ENCODE results near the gene ESPN. TPM values are rescaled to one million over a fixed set of nuclear protein-coding genes. Genes with fewer than 3 reads are reported as not detected.
"Not testable (repeated sequence)": the region's sequence is repeated elsewhere in the genome, so short reads cannot be mapped to it uniquely, and the experiment has no call there.

ESPN gene
- total RNA-seq, 1 donor from 2014 or later, result 1.7 TPM

DNA sequence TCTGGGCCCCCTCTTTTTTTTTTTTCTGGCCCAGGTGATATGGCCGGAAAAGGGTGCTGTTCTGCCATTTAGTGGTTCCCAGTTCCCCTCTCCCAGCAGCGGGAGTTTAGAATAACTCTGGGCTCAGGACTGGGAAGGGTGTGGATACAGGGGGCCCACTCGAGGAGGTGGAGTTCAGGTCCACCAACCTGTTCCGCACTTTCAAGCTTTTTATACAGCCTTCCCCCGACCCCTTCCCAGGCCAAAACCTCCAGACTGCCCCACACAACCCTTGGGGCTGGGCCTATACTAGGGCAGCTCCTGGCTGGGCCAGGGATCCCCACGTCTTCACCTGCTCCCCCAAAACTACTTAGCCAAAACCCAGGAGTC is 66.5 kb downstream of the ESPN start:
- Mint-ChIP-seq H3K36me3 (ENCODE audit: low read depth) (no peaks in the 10 kb centered on the region), H3K9me3 (no peaks in the 10 kb centered on the region), H3K27ac (ENCODE audit: unreplicated experiment) (no peak overlapping the region), H3K27me3 (ENCODE audit: low read depth) (no peaks in the 10 kb centered on the region), H3K4me3 (peak overlapping the region; percentile 88), H3K4me1 (peaks cover 16% of the 10 kb centered on the region)
- DNase-seq (ENCODE audit: low read depth, low spot score), result no peak
- TF ChIP-seq, protein P1, sequence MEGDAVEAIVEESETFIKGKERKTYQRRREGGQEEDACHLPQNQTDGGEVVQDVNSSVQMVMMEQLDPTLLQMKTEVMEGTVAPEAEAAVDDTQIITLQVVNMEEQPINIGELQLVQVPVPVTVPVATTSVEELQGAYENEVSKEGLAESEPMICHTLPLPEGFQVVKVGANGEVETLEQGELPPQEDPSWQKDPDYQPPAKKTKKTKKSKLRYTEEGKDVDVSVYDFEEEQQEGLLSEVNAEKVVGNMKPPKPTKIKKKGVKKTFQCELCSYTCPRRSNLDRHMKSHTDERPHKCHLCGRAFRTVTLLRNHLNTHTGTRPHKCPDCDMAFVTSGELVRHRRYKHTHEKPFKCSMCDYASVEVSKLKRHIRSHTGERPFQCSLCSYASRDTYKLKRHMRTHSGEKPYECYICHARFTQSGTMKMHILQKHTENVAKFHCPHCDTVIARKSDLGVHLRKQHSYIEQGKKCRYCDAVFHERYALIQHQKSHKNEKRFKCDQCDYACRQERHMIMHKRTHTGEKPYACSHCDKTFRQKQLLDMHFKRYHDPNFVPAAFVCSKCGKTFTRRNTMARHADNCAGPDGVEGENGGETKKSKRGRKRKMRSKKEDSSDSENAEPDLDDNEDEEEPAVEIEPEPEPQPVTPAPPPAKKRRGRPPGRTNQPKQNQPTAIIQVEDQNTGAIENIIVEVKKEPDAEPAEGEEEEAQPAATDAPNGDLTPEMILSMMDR (conservative IDR thresholded peaks at IDR 0.05), result no peak

DNA sequence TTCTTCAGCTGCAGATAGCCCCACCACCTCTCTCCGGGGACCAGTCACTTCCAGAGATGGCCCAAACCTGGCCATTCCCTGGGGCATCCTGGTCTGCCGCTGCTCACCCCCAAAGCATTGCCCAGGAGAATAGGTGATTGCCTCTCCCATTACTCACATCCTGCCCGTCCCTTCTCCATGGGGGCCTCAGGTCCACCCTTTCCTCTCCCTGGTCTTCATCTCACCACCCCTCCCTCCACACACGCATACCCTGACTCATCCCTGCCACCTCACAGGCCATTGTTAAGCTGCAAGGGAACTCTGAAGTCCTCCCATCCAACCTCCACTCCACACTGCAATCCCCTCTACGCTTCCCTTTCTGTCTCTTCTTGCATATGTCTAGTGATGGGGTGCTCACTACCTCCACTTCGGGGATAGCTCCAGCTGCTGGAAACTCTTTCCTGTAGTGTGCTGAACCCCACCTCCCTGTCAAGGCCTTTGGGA is 66.9 kb downstream of the ESPN start, which contains the start of gene PLEKHG5:
PLEKHG5 (minus strand) TSS at position 188 of the 483 bp plus-strand sequence. CDS start 14,096 bp downstream, outside the sequence.
- no peak within 1 kb of the TSS for H3K27ac Mint-ChIP-seq (ENCODE audit: unreplicated experiment)
- TF ChIP-seq, protein P1 (conservative IDR thresholded peaks at IDR 0.05), result no peak
- H3K4me1 Mint-ChIP-seq, result peaks cover 14% of the 10 kb centered on the region
- H3K36me3 Mint-ChIP-seq (ENCODE audit: low read depth), result no peaks in the 10 kb centered on the region
- no peak for DNase-seq (ENCODE audit: low read depth, low spot score)
- no peaks in the 10 kb centered on the region for H3K9me3 Mint-ChIP-seq
- peaks cover 1% of the 10 kb centered on the region for H3K27me3 Mint-ChIP-seq (ENCODE audit: low read depth)
- H3K4me3 Mint-ChIP-seq, result peak within 1 kb of the TSS; percentile 88

DNA sequence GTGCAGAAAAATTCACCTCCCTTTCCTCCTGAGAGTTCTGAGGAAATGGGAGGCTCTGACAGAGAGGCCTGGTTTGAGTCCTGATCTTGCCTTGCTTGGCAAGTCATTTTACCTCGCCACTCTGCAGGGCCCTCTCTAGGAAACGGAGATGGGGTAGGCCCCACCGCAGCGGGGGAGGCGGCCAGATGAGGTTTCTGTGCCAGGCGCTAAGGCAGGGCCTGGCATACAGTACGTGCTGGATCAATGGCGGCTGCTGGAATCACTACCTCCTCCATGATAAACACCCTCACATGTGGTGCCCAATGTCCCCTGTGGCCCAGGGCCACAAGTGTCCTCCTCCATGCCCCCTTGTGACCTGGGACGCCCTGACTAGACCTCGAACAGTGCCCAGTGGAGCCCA is 67.4 kb downstream of the ESPN start:
- Mint-ChIP-seq H3K27me3 (ENCODE audit: low read depth) (peaks cover 3% of the 10 kb centered on the region), H3K4me1 (peaks cover 13% of the 10 kb centered on the region), H3K36me3 (ENCODE audit: low read depth) (no peaks in the 10 kb centered on the region), H3K9me3 (no peaks in the 10 kb centered on the region), H3K4me3 (peak overlapping the region; percentile 88), H3K27ac (ENCODE audit: unreplicated experiment) (no peak overlapping the region)
- DNase-seq (ENCODE audit: low read depth, low spot score), result no peak
- TF ChIP-seq, protein P1 (conservative IDR thresholded peaks at IDR 0.05), result no peak

DNA sequence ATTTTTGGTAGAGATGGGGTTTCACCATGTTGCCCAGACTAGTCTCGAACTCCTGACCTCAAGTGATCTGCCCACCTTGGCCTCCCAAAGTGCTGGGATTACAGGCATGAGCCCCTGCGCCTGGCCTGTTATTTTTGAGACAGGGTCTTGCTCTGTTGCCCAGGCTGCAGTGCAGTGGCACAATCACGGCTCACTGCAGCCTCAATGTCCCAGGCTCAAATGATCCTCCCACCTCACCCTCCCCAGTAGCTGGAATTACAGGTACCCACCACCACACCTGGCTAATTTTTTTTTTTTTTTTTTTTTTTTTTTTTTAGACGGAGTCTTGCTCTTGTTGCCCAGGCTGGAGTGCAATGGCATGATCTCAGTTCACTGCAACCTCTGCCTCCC is 69.3 kb downstream of the ESPN start:
- not testable (repeated sequence) for H3K36me3 Mint-ChIP-seq (ENCODE audit: low read depth); DNase-seq (ENCODE audit: low read depth, low spot score); H3K27me3 Mint-ChIP-seq (ENCODE audit: low read depth); H3K27ac Mint-ChIP-seq (ENCODE audit: unreplicated experiment); H3K4me3 Mint-ChIP-seq; H3K9me3 Mint-ChIP-seq
- peaks cover 20% of the 10 kb centered on the region for H3K4me1 Mint-ChIP-seq

DNA sequence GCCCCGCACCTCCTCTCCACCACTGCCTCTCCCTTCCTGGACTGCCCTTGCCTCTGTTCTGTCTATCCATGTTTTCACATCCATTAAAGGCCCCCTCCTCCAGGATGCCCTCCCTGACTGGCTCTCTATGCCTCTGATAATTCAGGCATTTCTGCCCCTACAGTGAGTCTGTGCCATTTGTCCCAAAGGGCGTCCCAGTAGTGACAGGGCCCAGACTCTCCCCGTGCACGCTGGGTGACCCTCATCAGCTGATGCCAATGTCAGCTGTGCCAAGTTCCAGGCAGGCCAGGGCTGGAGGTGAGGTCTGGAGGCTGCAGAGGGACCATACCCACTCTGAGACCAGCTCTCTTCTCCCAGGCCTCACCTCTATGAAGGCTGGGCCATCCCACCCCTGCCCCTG is 70.1 kb downstream of the ESPN start:
- Mint-ChIP-seq H3K4me1 (peaks cover 20% of the 10 kb centered on the region), H3K36me3 (ENCODE audit: low read depth) (no peaks in the 10 kb centered on the region), H3K27me3 (ENCODE audit: low read depth) (peaks cover 3% of the 10 kb centered on the region), H3K27ac (ENCODE audit: unreplicated experiment) (peak overlapping the region; percentile 83), H3K4me3 (peak overlapping the region; percentile 64), H3K9me3 (no peaks in the 10 kb centered on the region)
- no peak for DNase-seq (ENCODE audit: low read depth, low spot score)
- TF ChIP-seq, protein P1 (conservative IDR thresholded peaks at IDR 0.05), result no peak

DNA sequence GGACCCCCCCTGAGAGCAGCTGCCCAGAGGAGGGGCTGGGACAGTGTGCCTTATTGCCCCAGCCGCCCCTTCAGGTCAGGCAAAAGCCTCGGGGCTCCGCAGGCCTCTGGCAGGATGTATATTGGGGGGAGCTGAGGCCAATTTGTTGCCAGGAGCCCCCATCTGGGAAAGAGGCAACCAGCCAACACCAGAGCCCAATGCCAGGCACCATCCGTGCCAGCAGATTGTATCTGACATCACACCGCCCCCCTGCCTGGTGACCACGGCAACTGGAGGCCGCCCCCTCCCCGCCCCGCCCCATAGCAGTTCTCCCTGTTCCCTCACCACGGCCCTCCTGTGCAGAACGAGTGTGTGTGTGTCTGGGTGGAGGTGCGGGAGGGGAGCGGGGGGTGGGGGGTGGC is 70.5 kb downstream of the ESPN start:
- no peak for DNase-seq (ENCODE audit: low read depth, low spot score)
- peak overlapping the region; percentile 64 for H3K4me3 Mint-ChIP-seq
- H3K9me3 Mint-ChIP-seq, result no peaks in the 10 kb centered on the region
- no peaks in the 10 kb centered on the region for H3K36me3 Mint-ChIP-seq (ENCODE audit: low read depth)
- H3K27ac Mint-ChIP-seq (ENCODE audit: unreplicated experiment), result no peak overlapping the region
- TF ChIP-seq, protein P1 (conservative IDR thresholded peaks at IDR 0.05), result no peak
- peaks cover 3% of the 10 kb centered on the region for H3K27me3 Mint-ChIP-seq (ENCODE audit: low read depth)
- peaks cover 20% of the 10 kb centered on the region for H3K4me1 Mint-ChIP-seq
